ENCODE data around the gene ROR1. TPM values are rescaled to one million over a fixed set of nuclear protein-coding genes. Genes with fewer than 3 reads are reported as not detected.

ROR1 gene
- total and polyA plus RNA-seq, 2 donors (not counting 3 experiments of a cell fraction or from before 2014, with no cell fraction given), result 2.6 to 3.5 TPM

DNA sequence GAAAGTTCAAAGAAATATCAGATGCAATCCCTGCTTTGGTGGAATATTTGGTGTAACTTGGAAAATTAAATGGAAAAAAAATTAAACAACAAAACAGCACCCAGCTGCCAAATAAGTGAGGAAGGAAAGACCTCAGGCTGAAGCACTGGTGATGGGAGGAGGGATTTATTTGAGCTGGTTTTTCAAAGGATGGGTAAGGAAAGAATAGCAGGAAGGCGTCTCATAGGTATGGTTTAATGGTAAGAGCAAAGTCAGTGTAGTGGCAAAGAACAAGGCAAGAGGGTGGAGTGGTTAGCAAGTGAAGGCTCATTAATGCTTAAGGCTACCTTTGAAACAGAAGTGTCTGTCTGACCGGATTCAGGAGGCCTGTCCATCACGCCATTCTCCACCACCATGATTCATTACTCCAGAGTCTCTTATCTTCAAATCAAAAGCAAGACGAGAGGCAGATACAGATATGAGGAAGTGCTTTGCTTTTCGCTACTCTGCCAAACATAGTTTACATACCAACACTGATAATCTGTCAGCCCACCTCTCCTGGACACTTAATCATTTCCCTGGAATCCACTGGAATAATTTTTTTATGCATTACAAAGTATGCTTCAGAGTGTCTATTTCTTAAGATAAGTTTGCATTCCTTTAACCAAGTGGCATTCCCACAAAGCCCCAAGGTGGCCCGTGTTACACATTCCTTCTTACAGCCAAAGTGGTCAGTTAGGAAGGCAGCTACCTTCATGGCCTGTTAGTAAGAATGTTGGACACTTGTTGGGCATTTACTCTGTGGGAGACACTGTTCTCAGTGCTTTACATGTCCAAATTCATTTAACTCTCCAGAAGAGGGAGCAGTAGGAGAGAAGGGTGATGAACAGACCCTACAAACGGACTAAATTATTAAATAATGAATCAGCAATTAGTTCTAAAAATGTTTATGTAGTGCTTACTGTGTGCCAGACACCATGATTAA lies 146.6 kb downstream of the ROR1 start:
- DNase-seq (ENCODE audit: low read depth, low spot score) (peak; percentile 35), FAIRE-seq (peak; percentile 73)
- no TSS peak for BruUV-seq (replicated peaks)
- ChIA-PET CTCF (interaction anchor here (0.8 to 6.4 kb wide), 16 partner anchors 9 to 323 kb away, joined by 3 to 71 read pairs (median 5); partner anchors contain the start of gene ROR1), POLR2A (no interaction called here)
- Histone ChIP-seq H3K9me3 (replicated peaks; ENCODE audit: control insufficient read depth, insufficient read depth, low read length) (no peaks in the 10 kb centered on the region), H3K4me2 (ENCODE audit: insufficient read depth, low read length) (peak overlapping the region; percentile 2), H3K4me1 (ENCODE audit: control insufficient read depth, extremely low read depth, insufficient read depth, low read length) (peaks cover 17% of the 10 kb centered on the region), H3K36me3 (ENCODE audit: control insufficient read depth in 2 of 2, extremely low read depth in 1 of 2, insufficient read depth in 2 of 2, low read length in 2 of 2) (no peaks in the 10 kb centered on the region), H3K9me1 (replicated peaks; ENCODE audit: control insufficient read depth, extremely low read depth, insufficient read depth, low read length) (no peaks in the 10 kb centered on the region), H3K79me2 (ENCODE audit: control insufficient read depth, insufficient read depth, low read length) (no peaks in the 10 kb centered on the region), H3K27me3 (ENCODE audit: control insufficient read depth in 2 of 2, insufficient read depth in 2 of 2, low read length in 2 of 2) (no peaks in the 10 kb centered on the region), H3K9ac (replicated peaks; ENCODE audit: extremely low read depth, insufficient read depth, low read length) (no peak overlapping the region), H2AFZ (ENCODE audit: low read depth, low read length) (no peak overlapping the region), H3K4me3 (replicated peaks in 1 of 3; ENCODE audit: insufficient read depth in 1 of 3, low read depth in 1 of 3, low read length in 3 of 3) (no peak overlapping the region), H3K27ac (ENCODE audit: insufficient read depth, low read depth, low read length) (peak overlapping the region; percentile 33), H4K20me1 (replicated peaks; ENCODE audit: control insufficient read depth, extremely low read depth, insufficient read depth, low read length) (no peaks in the 10 kb centered on the region)
- intact Hi-C loops (cut with micrococcal nuclease) (loop anchor here (1.0 to 5.0 kb wide), 5 partner anchors 87 to 323 kb away; no protein-coding TSS in a partner anchor), dilution Hi-C loops (cut with MboI; ENCODE audit: extremely low pct_ligation_motif_present, low sequenced_read_pairs) (no loop called here)
- TF ChIP-seq, protein P1, sequence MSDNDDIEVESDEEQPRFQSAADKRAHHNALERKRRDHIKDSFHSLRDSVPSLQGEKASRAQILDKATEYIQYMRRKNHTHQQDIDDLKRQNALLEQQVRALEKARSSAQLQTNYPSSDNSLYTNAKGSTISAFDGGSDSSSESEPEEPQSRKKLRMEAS (IDR thresholded peaks at IDR 0.05; ENCODE audit: insufficient read depth, insufficient read length), result no peak
- TF ChIP-seq FOS (IDR thresholded peaks at IDR 0.05; ENCODE audit: borderline replicate concordance, insufficient read depth, low read length) (no peak), GATA2 (IDR thresholded peaks at IDR 0.05; ENCODE audit: insufficient read depth, insufficient read length, low read depth, low read length) (peak; percentile 94), JUN (IDR thresholded peaks at IDR 0.05; ENCODE audit: borderline replicate concordance, insufficient read depth, insufficient read length, low read depth) (no peak), EZH2 (IDR thresholded peaks at IDR 0.05; ENCODE audit: borderline replicate concordance, low read depth, low read length, severe bottlenecking) (no peak), POLR2A (IDR thresholded peaks at IDR 0.05; ENCODE audit: low read depth, low read length) (no peak), POLR2AphosphoS5 (IDR thresholded peaks at IDR 0.05; ENCODE audit: insufficient read depth, low read depth, low read length) (peak; percentile 46), MYC (IDR thresholded peaks at IDR 0.05; ENCODE audit: low read depth, low read length) (no peak)
- TF ChIP-seq, protein P2, sequence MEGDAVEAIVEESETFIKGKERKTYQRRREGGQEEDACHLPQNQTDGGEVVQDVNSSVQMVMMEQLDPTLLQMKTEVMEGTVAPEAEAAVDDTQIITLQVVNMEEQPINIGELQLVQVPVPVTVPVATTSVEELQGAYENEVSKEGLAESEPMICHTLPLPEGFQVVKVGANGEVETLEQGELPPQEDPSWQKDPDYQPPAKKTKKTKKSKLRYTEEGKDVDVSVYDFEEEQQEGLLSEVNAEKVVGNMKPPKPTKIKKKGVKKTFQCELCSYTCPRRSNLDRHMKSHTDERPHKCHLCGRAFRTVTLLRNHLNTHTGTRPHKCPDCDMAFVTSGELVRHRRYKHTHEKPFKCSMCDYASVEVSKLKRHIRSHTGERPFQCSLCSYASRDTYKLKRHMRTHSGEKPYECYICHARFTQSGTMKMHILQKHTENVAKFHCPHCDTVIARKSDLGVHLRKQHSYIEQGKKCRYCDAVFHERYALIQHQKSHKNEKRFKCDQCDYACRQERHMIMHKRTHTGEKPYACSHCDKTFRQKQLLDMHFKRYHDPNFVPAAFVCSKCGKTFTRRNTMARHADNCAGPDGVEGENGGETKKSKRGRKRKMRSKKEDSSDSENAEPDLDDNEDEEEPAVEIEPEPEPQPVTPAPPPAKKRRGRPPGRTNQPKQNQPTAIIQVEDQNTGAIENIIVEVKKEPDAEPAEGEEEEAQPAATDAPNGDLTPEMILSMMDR (IDR thresholded peaks at IDR 0.05; ENCODE audit: extremely low read depth in 1 of 2, insufficient read depth in 1 of 2, low read depth in 1 of 2, low read length in 2 of 2), result no peak

All from endothelial cell of umbilical vein (primary cell).